B cell (primary cell): ENCODE results near the gene SLC27A3.

ENCODE experiments used
- EZH2 ChIP-seq: IDR thresholded peaks from 2 replicates; pipeline ENCODE4 v1.6.1; 2012; ENCODE audit warnings: borderline replicate concordance, low read depth, mild to moderate bottlenecking, moderate library complexity, low read length; ENCODE audit not compliant: insufficient read depth, poor library complexity, severe bottlenecking
- TF ChIP-seq, protein P1 (sequence below): fragments of 200-600 bp; IDR thresholded peaks from one replicate; pipeline ENCODE4 v1.8.0; 2022; ENCODE audit warnings: antibody characterized with exemption, mild to moderate bottlenecking

DNA sequence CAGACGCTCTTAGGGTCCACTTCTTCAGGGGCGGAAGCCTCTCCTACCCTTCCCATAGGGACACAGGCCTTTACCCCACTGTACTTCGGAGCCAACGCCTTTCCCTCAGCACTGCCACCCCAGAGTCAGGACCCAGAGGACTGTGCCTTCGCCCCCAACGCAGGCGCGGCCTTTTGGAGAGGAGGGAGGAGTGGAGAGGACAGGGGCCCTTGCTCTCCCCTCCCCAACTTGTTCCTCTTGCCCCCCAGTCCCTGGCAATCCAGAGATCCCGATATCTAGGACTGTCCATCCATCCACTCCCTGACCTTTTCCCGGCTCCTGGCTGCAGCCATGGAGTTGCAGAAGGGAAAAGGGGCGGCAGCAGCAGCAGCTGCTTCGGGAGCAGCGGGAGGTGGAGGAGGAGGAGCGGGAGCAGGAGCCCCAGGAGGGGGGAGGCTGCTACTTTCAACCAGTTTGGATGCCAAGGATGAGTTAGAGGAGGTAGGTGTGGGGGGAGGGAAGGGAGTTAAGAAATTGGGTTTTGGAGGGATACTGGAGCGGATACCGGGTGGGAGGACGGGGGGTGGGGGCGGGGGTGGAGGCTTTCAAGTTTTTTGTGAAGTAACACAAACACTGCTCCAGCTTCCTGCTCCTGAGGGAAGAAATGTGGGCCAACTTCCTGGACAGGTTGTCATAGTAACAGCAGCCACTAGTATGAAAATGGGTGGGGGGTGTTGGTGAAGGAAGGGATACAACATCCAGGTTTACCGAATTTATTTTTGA is 46.7 kb upstream of the SLC27A3 start:
- TF ChIP-seq, protein P1, sequence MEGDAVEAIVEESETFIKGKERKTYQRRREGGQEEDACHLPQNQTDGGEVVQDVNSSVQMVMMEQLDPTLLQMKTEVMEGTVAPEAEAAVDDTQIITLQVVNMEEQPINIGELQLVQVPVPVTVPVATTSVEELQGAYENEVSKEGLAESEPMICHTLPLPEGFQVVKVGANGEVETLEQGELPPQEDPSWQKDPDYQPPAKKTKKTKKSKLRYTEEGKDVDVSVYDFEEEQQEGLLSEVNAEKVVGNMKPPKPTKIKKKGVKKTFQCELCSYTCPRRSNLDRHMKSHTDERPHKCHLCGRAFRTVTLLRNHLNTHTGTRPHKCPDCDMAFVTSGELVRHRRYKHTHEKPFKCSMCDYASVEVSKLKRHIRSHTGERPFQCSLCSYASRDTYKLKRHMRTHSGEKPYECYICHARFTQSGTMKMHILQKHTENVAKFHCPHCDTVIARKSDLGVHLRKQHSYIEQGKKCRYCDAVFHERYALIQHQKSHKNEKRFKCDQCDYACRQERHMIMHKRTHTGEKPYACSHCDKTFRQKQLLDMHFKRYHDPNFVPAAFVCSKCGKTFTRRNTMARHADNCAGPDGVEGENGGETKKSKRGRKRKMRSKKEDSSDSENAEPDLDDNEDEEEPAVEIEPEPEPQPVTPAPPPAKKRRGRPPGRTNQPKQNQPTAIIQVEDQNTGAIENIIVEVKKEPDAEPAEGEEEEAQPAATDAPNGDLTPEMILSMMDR, result no peak
- TF ChIP-seq EZH2, result no peak
